HepG2 (cell line): ENCODE measurements around the gene PXYLP1. TPM values are rescaled to one million over a fixed set of nuclear protein-coding genes. Genes with fewer than 3 reads are reported as not detected.
A peak's percentile ranks its signal among the peaks of the same experiment; 100 is the strongest.

Experiments used
- ELF3 ChIP-seq: IDR thresholded peaks from 2 replicates; pipeline ENCODE4 v1.6.1; 2016; ENCODE audit warnings: missing genetic modification reagents, missing compliant biosample characterization
- FOXA3 ChIP-seq: IDR thresholded peaks from 2 replicates; pipeline ENCODE4 v1.6.1; 2016; ENCODE audit warnings: missing genetic modification reagents, missing compliant biosample characterization
- GZF1 ChIP-seq: sonication (generic); formaldehyde crosslinking; IDR thresholded peaks from 2 replicates; pipeline ENCODE4 v1.5.1; 2020; ENCODE audit warnings: mild to moderate bottlenecking, missing genetic modification reagents
- KDM3A ChIP-seq: IDR thresholded peaks from 2 replicates; pipeline ENCODE4 v1.6.1; 2018; ENCODE audit warnings: low read depth, missing compliant biosample characterization
- NCOA5 ChIP-seq: sonication (generic); formaldehyde crosslinking; IDR thresholded peaks from 2 replicates; pipeline ENCODE4 v1.4.0; 2020; ENCODE audit warnings: missing genetic modification reagents
- NR2F6 ChIP-seq, 2 experiments: IDR thresholded peaks; 2 replicates each; pipeline ENCODE4 v1.6.1; 2016; ENCODE audit warnings: antibody characterized with exemption in 1 of 2, mild to moderate bottlenecking in 1 of 2
- NR3C1 ChIP-seq: sonication (generic); formaldehyde crosslinking; IDR thresholded peaks from 2 replicates; pipeline ENCODE4 v1.4.0; 2020; ENCODE audit warnings: missing genetic modification reagents
- STAG1 ChIP-seq: sonication (generic); formaldehyde crosslinking; IDR thresholded peaks from 2 replicates; pipeline ENCODE4 v1.4.0; 2020; ENCODE audit warnings: missing genetic modification reagents
- TBX3 ChIP-seq: fragments of 450-650 bp; IDR thresholded peaks from 2 replicates; pipeline ENCODE4 v1.6.1; 2017; ENCODE audit warnings: antibody characterized with exemption, mild to moderate bottlenecking, inconsistent platforms, borderline replicate concordance
- ZFP1 ChIP-seq: IDR thresholded peaks from 2 replicates; pipeline ENCODE4 v1.6.1; 2016
- ZFX ChIP-seq: sonication (generic); formaldehyde crosslinking; IDR thresholded peaks from 2 replicates; pipeline ENCODE4 v1.4.0; 2020; ENCODE audit warnings: mild to moderate bottlenecking, low read depth, missing genetic modification reagents, moderate library complexity
- ZKSCAN8 ChIP-seq: IDR thresholded peaks from 2 replicates; pipeline ENCODE4 v1.6.1; 2016; ENCODE audit warnings: borderline replicate concordance, missing genetic modification reagents, missing compliant biosample characterization
- ZNF567 ChIP-seq: sonication (generic); formaldehyde crosslinking; IDR thresholded peaks from 2 replicates; pipeline ENCODE4 v1.8.1; 2023; ENCODE audit warnings: mild to moderate bottlenecking, missing genetic modification reagents, borderline replicate concordance
- ZNF607 ChIP-seq: sonication (generic); formaldehyde crosslinking; IDR thresholded peaks from 2 replicates; pipeline ENCODE4 v1.5.1; 2020; ENCODE audit warnings: missing genetic modification reagents, mild to moderate bottlenecking, borderline replicate concordance
- ZNF737 ChIP-seq: sonication (generic); formaldehyde crosslinking; IDR thresholded peaks from 2 replicates; pipeline ENCODE4 v1.5.0; 2020; ENCODE audit warnings: missing genetic modification reagents, mild to moderate bottlenecking, borderline replicate concordance
- polyA plus RNA-seq, 8 experiments: library from polyadenylated mRNA; depleted of rRNA in 3 of 8; stranded (reverse) in 7 of 8; unstranded in 1 of 8; fragments of >200 nt; fragmentation: Illumina TruSeq in 4 of 8; extraction: Trizol in 4 of 8; gene quantifications; 2 replicates each; pipeline versions ENCODE4 v1.2.1 to v1.2.3, GENCODE V29; 2011 to 2016; ENCODE audit warnings: low read depth in 4 of 8, missing spikeins in 1 of 8, mixed read lengths in 1 of 8; ENCODE audit not compliant: insufficient read depth in 1 of 8
- total RNA-seq, 5 experiments: library from RNA; depleted of rRNA; stranded (reverse); fragments of >200 nt; fragmentation: Illumina TruSeq; extraction: Trizol; gene quantifications; 2 replicates each; pipeline ENCODE4 v1.2.3, GENCODE V29; 2016; ENCODE audit warnings: low read depth in 1 of 5
- TF ChIP-seq, protein P1 (sequence below): sonication (generic); formaldehyde crosslinking; conservative IDR thresholded peaks from 2 replicates; pipeline ENCODE4 v1.4.0; 2020; ENCODE audit warnings: missing genetic modification reagents
- TF ChIP-seq, protein P2 (sequence below): sonication (generic); formaldehyde crosslinking; IDR thresholded peaks from 2 replicates; pipeline ENCODE4 v1.5.1; 2020; ENCODE audit warnings: missing genetic modification reagents, mild to moderate bottlenecking, borderline replicate concordance
- TF ChIP-seq, protein P3 (sequence below): IDR thresholded peaks from 2 replicates; pipeline ENCODE4 v1.6.1; 2016; ENCODE audit warnings: low read depth, borderline replicate concordance
- TF ChIP-seq, protein P4 (sequence below): sonication (generic); formaldehyde crosslinking; IDR thresholded peaks from 2 replicates; pipeline ENCODE4 v1.4.0; 2020; ENCODE audit warnings: missing genetic modification reagents
- TF ChIP-seq, protein P5 (sequence below): sonication (generic); formaldehyde crosslinking; IDR thresholded peaks from 2 replicates; pipeline ENCODE4 v1.4.0; 2020; ENCODE audit warnings: missing genetic modification reagents
- TF ChIP-seq, protein P6 (sequence below): sonication (generic); formaldehyde crosslinking; IDR thresholded peaks from 2 replicates; pipeline ENCODE4 v1.4.0; 2020; ENCODE audit warnings: missing genetic modification reagents, low read depth, mild to moderate bottlenecking, borderline replicate concordance
- TF ChIP-seq, protein P7 (sequence below), 2 experiments: sonication (generic) in 1 of 2; formaldehyde crosslinking in 1 of 2; IDR thresholded peaks; 2 replicates each; pipeline versions ENCODE4 v1.4.0 to v1.6.1; 2018 to 2020; ENCODE audit warnings: missing genetic modification reagents in 2 of 2, borderline replicate concordance in 1 of 2, low read depth in 1 of 2, mild to moderate bottlenecking in 1 of 2, missing biosample characterization in 1 of 2

PXYLP1 gene
- total and polyA plus RNA-seq, 2 of the 13 experiments (the other 11 are each of a cell fraction or from before 2014, with no cell fraction given): 4.9 to 8.1 TPM

DNA sequence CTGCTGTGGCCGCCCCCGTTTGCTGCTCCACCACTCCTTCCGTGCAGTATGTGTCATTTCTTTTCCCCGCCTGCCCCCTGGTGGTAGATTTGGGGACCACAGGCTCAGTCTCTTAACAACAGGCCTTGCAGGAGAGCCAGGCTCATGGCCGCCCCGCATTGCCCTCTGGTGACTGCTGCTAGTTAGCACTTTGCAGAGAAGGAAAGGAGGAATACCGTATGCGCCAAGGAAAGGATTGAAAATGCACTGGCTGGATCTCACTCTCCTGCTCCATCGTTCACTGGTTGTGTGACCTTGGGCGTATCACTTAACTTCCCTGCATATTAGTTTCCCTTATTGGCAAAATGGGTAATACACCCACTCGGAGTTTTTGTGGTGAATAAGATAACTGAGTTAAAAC lies 39.3 kb upstream of the PXYLP1 start (continued):
- TF ChIP-seq, protein P1, sequence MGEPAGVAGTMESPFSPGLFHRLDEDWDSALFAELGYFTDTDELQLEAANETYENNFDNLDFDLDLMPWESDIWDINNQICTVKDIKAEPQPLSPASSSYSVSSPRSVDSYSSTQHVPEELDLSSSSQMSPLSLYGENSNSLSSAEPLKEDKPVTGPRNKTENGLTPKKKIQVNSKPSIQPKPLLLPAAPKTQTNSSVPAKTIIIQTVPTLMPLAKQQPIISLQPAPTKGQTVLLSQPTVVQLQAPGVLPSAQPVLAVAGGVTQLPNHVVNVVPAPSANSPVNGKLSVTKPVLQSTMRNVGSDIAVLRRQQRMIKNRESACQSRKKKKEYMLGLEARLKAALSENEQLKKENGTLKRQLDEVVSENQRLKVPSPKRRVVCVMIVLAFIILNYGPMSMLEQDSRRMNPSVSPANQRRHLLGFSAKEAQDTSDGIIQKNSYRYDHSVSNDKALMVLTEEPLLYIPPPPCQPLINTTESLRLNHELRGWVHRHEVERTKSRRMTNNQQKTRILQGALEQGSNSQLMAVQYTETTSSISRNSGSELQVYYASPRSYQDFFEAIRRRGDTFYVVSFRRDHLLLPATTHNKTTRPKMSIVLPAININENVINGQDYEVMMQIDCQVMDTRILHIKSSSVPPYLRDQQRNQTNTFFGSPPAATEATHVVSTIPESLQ (CRISPR knock-in tag): 0 out of 2 replicates have a peak, but pooled peaks have one; percentile 70
- TF ChIP-seq, protein P2, sequence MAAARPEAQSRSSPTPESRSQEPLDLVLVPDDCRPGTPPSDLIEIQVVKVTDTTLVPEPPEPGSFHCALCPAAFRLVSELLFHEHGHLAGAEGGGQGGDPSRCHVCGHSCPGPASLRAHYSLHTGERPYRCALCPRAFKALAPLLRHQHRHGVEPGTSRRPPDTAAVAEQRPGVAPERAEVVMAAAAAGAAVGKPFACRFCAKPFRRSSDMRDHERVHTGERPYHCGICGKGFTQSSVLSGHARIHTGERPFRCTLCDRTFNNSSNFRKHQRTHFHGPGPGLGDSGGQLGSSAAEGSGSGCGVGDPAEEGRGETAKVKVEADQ (CRISPR knock-in tag): no peak
- TF ChIP-seq ZNF567 (CRISPR knock-in tag) (no peak), FOXA3 (CRISPR knock-in tag) (peak; percentile 42; the same call in 1 of the 2 replicates), ZNF737 (CRISPR knock-in tag) (no peak), ELF3 (CRISPR knock-in tag) (peak; percentile 54; the same call in 1 of the 2 replicates), ZFP1 (0 out of 2 replicates have a peak, but pooled peaks have one; percentile 28), ZNF607 (CRISPR knock-in tag) (no peak), ZFX (peak; percentile 74), GZF1 (CRISPR knock-in tag) (no peak), NR2F6 (IDR thresholded peaks at IDR 0.05) (no peak), NR2F6 (CRISPR knock-in tag; IDR thresholded peaks at IDR 0.05) (peak; percentile 27; the same call in 1 of the 2 replicates), NCOA5 (CRISPR knock-in tag) (no peak), KDM3A (CRISPR knock-in tag) (0 out of 2 replicates have a peak, but pooled peaks have one; percentile 30), STAG1 (CRISPR knock-in tag) (peak; percentile 98), NR3C1 (CRISPR knock-in tag) (no peak), TBX3 (no peak), ZKSCAN8 (CRISPR knock-in tag) (no peak)
- TF ChIP-seq, protein P3, sequence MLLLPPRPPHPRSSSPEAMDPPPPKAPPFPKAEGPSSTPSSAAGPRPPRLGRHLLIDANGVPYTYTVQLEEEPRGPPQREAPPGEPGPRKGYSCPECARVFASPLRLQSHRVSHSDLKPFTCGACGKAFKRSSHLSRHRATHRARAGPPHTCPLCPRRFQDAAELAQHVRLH (CRISPR knock-in tag): peak; percentile 73; the same call in 1 of the 2 replicates
- TF ChIP-seq, protein P4, sequence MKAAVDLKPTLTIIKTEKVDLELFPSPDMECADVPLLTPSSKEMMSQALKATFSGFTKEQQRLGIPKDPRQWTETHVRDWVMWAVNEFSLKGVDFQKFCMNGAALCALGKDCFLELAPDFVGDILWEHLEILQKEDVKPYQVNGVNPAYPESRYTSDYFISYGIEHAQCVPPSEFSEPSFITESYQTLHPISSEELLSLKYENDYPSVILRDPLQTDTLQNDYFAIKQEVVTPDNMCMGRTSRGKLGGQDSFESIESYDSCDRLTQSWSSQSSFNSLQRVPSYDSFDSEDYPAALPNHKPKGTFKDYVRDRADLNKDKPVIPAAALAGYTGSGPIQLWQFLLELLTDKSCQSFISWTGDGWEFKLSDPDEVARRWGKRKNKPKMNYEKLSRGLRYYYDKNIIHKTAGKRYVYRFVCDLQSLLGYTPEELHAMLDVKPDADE (CRISPR knock-in tag): no peak
- TF ChIP-seq, protein P5, sequence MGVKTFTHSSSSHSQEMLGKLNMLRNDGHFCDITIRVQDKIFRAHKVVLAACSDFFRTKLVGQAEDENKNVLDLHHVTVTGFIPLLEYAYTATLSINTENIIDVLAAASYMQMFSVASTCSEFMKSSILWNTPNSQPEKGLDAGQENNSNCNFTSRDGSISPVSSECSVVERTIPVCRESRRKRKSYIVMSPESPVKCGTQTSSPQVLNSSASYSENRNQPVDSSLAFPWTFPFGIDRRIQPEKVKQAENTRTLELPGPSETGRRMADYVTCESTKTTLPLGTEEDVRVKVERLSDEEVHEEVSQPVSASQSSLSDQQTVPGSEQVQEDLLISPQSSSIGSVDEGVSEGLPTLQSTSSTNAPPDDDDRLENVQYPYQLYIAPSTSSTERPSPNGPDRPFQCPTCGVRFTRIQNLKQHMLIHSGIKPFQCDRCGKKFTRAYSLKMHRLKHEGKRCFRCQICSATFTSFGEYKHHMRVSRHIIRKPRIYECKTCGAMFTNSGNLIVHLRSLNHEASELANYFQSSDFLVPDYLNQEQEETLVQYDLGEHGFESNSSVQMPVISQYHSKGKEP (CRISPR knock-in tag): no peak
- TF ChIP-seq, protein P6, sequence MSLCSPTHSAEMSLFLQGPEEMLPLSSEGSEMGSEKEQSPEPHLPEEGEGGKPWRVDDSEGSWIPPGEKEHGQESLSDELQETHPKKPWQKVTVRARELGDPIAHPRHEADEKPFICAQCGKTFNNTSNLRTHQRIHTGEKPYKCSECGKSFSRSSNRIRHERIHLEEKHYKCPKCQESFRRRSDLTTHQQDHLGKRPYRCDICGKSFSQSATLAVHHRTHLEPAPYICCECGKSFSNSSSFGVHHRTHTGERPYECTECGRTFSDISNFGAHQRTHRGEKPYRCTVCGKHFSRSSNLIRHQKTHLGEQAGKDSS (CRISPR knock-in tag): peak; percentile 65; the same call in 1 of the 2 replicates
- TF ChIP-seq, protein P7, sequence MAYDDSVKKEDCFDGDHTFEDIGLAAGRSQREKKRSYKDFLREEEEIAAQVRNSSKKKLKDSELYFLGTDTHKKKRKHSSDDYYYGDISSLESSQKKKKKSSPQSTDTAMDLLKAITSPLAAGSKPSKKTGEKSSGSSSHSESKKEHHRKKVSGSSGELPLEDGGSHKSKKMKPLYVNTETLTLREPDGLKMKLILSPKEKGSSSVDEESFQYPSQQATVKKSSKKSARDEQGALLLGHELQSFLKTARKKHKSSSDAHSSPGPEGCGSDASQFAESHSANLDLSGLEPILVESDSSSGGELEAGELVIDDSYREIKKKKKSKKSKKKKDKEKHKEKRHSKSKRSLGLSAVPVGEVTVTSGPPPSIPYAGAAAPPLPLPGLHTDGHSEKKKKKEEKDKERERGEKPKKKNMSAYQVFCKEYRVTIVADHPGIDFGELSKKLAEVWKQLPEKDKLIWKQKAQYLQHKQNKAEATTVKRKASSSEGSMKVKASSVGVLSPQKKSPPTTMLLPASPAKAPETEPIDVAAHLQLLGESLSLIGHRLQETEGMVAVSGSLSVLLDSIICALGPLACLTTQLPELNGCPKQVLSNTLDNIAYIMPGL (CRISPR knock-in tag; IDR thresholded peaks at IDR 0.05; ENCODE audit: borderline replicate concordance in 1 of 2, low read depth in 1 of 2): peak; percentile 74 to 91
